GM10266 (cell line): ENCODE measurements around the gene CREG2.

ENCODE experiments used
- DNase-seq: peaks from one replicate; pipeline ENCODE4 v3.0.0; 2012; ENCODE audit errors: extremely low spot score
- CTCF ChIP-seq: IDR thresholded peaks from 2 replicates; pipeline ENCODE4 v1.5.1; 2012; ENCODE audit warnings: mild to moderate bottlenecking, low read depth; ENCODE audit not compliant: control insufficient read depth, insufficient read depth; ENCODE audit errors: missing control alignments

CREG2 gene

GRCh38 chr2:101395545-101396315 is 8.4 kb upstream of the CREG2 start:
- no peak for DNase-seq
- no peak for TF ChIP-seq CTCF

- no peak for DNase-seq
- TF ChIP-seq CTCF = no peak
These were observed 929 bp upstream of the CREG2 start for GRCh38 chr2:101388232-101388631.

- DNase-seq = no peak
- TF ChIP-seq CTCF = no peak
These were observed 628 bp downstream of the CREG2 start for GRCh38 chr2:101386599-101387150.

GRCh38 chr2:101383016-101383541 is 4.2 kb downstream of the CREG2 start:
- no peak for TF ChIP-seq CTCF
- no peak for DNase-seq

- no peak for TF ChIP-seq CTCF
- no peak for DNase-seq
These were observed 4.9 kb downstream of the CREG2 start for GRCh38 chr2:101382442-101382841.

- no peak for DNase-seq
These were observed 6.9 kb downstream of the CREG2 start for GRCh38 chr2:101380376-101380775.

More at GRCh38 chr2:101380376-101380775, 6.9 kb downstream of the CREG2 start:
- no peak for TF ChIP-seq CTCF
